Lung (tissue), 12 donors: Measurements from ENCODE around the gene ZBTB7B. TPM values are rescaled to one million over a fixed set of nuclear protein-coding genes. Genes with fewer than 3 reads are reported as not detected.

Source experiments
- ATAC-seq: fragments of 200-7000 bp; cut with Tn5 transposase; one replicate; pipeline ENCODE4 v1.9.1; 2020; ENCODE audit warnings: moderate number of reproducible peaks; ENCODE audit not compliant: insufficient read depth, low FRiP score
- DNase-seq, 3 donors: peaks; one replicate each; pipeline ENCODE4 v3.0.0-alpha.2; 2013 to 2017
- H3K27ac ChIP-seq, 2 donors: one replicate each; pipeline ENCODE4 v1.5.1; 2013; ENCODE audit warnings: mild to moderate bottlenecking in 2 of 2, moderate library complexity in 2 of 2, control low read depth in 1 of 2, inconsistent platforms in 1 of 2, low read depth in 1 of 2, low read length in 1 of 2
- H3K27me3 ChIP-seq, 3 donors: one replicate each; pipeline ENCODE4 v1.5.1; 2013; ENCODE audit warnings: low read length in 2 of 3; ENCODE audit not compliant: control insufficient read depth in 3 of 3, insufficient read depth in 3 of 3
- H3K36me3 ChIP-seq, 4 donors: one replicate each; pipeline ENCODE4 v1.5.1; 2013; ENCODE audit warnings: low read length in 4 of 4, mild to moderate bottlenecking in 1 of 4, moderate library complexity in 1 of 4; ENCODE audit not compliant: control insufficient read depth in 4 of 4, insufficient read depth in 4 of 4
- H3K4me1 ChIP-seq, 5 donors: one replicate each; pipeline ENCODE4 v1.5.1; 2013; ENCODE audit warnings: low read length in 5 of 5, mild to moderate bottlenecking in 2 of 5, moderate library complexity in 1 of 5; ENCODE audit not compliant: control insufficient read depth in 5 of 5, insufficient read depth in 5 of 5
- H3K4me3 ChIP-seq: one replicate; pipeline ENCODE4 v1.5.1; 2013; ENCODE audit warnings: mild to moderate bottlenecking, control low read depth, moderate library complexity
- H3K9ac ChIP-seq, 2 donors: one replicate each; pipeline ENCODE4 v1.5.1; 2013; ENCODE audit warnings: low read length in 2 of 2, control low read depth in 1 of 2; ENCODE audit not compliant: insufficient read depth in 1 of 2
- H3K9me3 ChIP-seq, 4 donors: one replicate each; pipeline ENCODE4 v1.5.1; 2013; ENCODE audit warnings: low read length in 3 of 4, mild to moderate bottlenecking in 1 of 4, moderate library complexity in 1 of 4; ENCODE audit not compliant: control insufficient read depth in 4 of 4, insufficient read depth in 3 of 4
- CTCF ChIP-seq: IDR thresholded peaks from 2 replicates; pipeline ENCODE4 v1.5.1; 2012; ENCODE audit warnings: mild to moderate bottlenecking; ENCODE audit errors: control extremely low read depth, extremely low read depth
- WGBS, 2 donors: extraction: QIAGEN DNeasy Blood & Tissue Kit; methylation state at CpG; one replicate each; pipeline ENCODE4 v1.1.7; 2013; 5-methylcytosine and 5-hydroxymethylcytosine counted together
- polyA plus RNA-seq, 2 donors: library from polyadenylated mRNA; stranded (reverse); fragments of 200-250 nt; gene quantifications; one replicate each; pipeline ENCODE4 v1.2.1, GENCODE V29; 2013
- total RNA-seq, 2 donors: library from RNA; depleted of rRNA in 1 of 2; stranded (reverse); fragments of >200 nt in 1 of 2; gene quantifications; one replicate each; pipeline ENCODE4 v1.2.1, GENCODE V29; 2014 to 2021
- donor health status: control.
- donor health status: control.
- donor health status: Bipolar disorder and iron deficiency.
- donor health status: healthy.
- donor health status: DM: yes; HTN: yes; CAD: no.

Gene ZBTB7B
- total and polyA plus RNA-seq, 4 donors = 41.9 to 83.3 (median 55.2) TPM

- peak; percentile 1 for TF ChIP-seq CTCF
- H3K4me3 ChIP-seq = peak overlapping the region; percentile 65
- ATAC-seq (peak; percentile 77), DNase-seq (peak; percentile 99 to 100 (median 100))
- peaks cover 5 to 28% (median 11%) of the 10 kb centered on the region in 5 donors for H3K4me1 ChIP-seq
- H3K9ac ChIP-seq = peak overlapping the region in 1 of 2 donors; percentile 53
- no peaks in the 10 kb centered on the region for H3K9me3 ChIP-seq
- H3K27ac ChIP-seq = peak overlapping the region; percentile 91 to 94
- no peaks in the 10 kb centered on the region for H3K27me3 ChIP-seq
- H3K36me3 ChIP-seq = no peaks in the 10 kb centered on the region
- WGBS, 2 donors = 0 to 2% methylated on average over 22 to 38 of the region's 38 CpGs
Measured at GRCh38 chr1:155001675-155002463, 733 bp upstream of the ZBTB7B start.

- Histone ChIP-seq H3K27me3 (no peaks in the 10 kb centered on the region), H3K9ac (peak overlapping the region; percentile 45 to 77), H3K4me1 (peaks cover 8 to 38% (median 15%) of the 10 kb centered on the region in 5 donors), H3K4me3 (peak overlapping the region; percentile 92), H3K27ac (peak overlapping the region; percentile 89 to 97), H3K36me3 (no peaks in the 10 kb centered on the region), H3K9me3 (no peaks in the 10 kb centered on the region)
- ATAC-seq (no peak), DNase-seq (peak; percentile 48 to 55 (median 50))
- WGBS, 2 donors = 0% methylated on average over 28 to 37 of the region's 37 CpGs
- TF ChIP-seq CTCF = no peak
Measured at GRCh38 chr1:155003227-155003765, 694 bp downstream of the ZBTB7B start.

- no peaks in the 10 kb centered on the region for H3K9me3 ChIP-seq
- H3K27ac ChIP-seq = peak overlapping the region; percentile 89 to 97
- H3K9ac ChIP-seq = peak overlapping the region in 1 of 2 donors; percentile 85
- TF ChIP-seq CTCF = no peak
- DNase-seq (peak; percentile 52 to 71 (median 61)), ATAC-seq (no peak)
- peaks cover 7 to 38% (median 19%) of the 10 kb centered on the region in 5 donors for H3K4me1 ChIP-seq
- no peaks in the 10 kb centered on the region for H3K36me3 ChIP-seq
- peak overlapping the region; percentile 92 for H3K4me3 ChIP-seq
- H3K27me3 ChIP-seq = no peaks in the 10 kb centered on the region
- 1 to 2% methylated on average over 22 to 34 of the region's 34 CpGs for WGBS, 2 donors
Measured at GRCh38 chr1:155003766-155004351, 1.3 kb downstream of the ZBTB7B start.
